GM23338 (cell line): ENCODE data around the gene SACM1L. TPM values are rescaled to one million over a fixed set of nuclear protein-coding genes. Genes with fewer than 3 reads are reported as not detected.

Source experiments
- ATAC-seq: fragments of 200-7000 bp; cut with Tn5 transposase; 3 replicates; pipeline ENCODE4 v1.9.1; 2020
- DNase-seq: peaks from one replicate; pipeline ENCODE4 v3.0.0-alpha.2; 2015; ENCODE audit warnings: low spot score
- H2AFZ ChIP-seq: fragments of 200-600 bp; sonication (generic); 2 replicates; pipeline ENCODE4 v1.8.0; 2016; ENCODE audit warnings: antibody characterized with exemption, mild to moderate bottlenecking, moderate library complexity
- H3F3A ChIP-seq: fragments of 200-600 bp; sonication (generic); replicated peaks from 2 replicates; pipeline ENCODE4 v1.8.0; 2017; ENCODE audit warnings: antibody characterized with exemption, mixed run types, low read depth
- H3K27ac ChIP-seq: fragments of 200-600 bp; sonication (generic); 2 replicates; pipeline ENCODE4 v1.6.1; 2016; ENCODE audit warnings: low read depth
- H3K27me3 ChIP-seq: fragments of 200-600 bp; sonication (generic); 2 replicates; pipeline ENCODE4 v1.8.0; 2016; ENCODE audit warnings: mild to moderate bottlenecking, mixed run types, moderate library complexity; ENCODE audit not compliant: insufficient read depth
- H3K36me3 ChIP-seq: fragments of 200-600 bp; sonication (generic); 2 replicates; pipeline ENCODE4 v1.8.0; 2016; ENCODE audit warnings: mild to moderate bottlenecking; ENCODE audit not compliant: insufficient read depth
- H3K4me1 ChIP-seq: fragments of 200-600 bp; sonication (generic); 2 replicates; pipeline ENCODE4 v1.8.0; 2016; ENCODE audit warnings: mild to moderate bottlenecking, moderate library complexity; ENCODE audit not compliant: insufficient read depth
- H3K4me2 ChIP-seq: fragments of 200-600 bp; sonication (generic); 2 replicates; pipeline ENCODE4 v1.7.1; 2017; ENCODE audit warnings: mixed run types
- H3K4me3 ChIP-seq: fragments of 200-600 bp; sonication (generic); 2 replicates; pipeline ENCODE4 v1.6.1; 2016; ENCODE audit warnings: mixed run types
- H3K79me2 ChIP-seq: fragments of 200-600 bp; sonication (generic); replicated peaks from 2 replicates; pipeline ENCODE4 v1.8.0; 2017; ENCODE audit warnings: mild to moderate bottlenecking; ENCODE audit not compliant: insufficient read depth
- H3K9me2 ChIP-seq: fragments of 200-600 bp; sonication (generic); 2 replicates; pipeline ENCODE4 v1.8.0; 2017; ENCODE audit not compliant: insufficient read depth
- H4K20me1 ChIP-seq: fragments of 200-600 bp; sonication (generic); replicated peaks from 2 replicates; pipeline ENCODE4 v1.8.0; 2017; ENCODE audit warnings: mild to moderate bottlenecking; ENCODE audit not compliant: insufficient read depth
- H3K27ac Mint-ChIP-seq: 2 replicates; pipeline ENCODE4 v1.8.0; 2020; ENCODE audit warnings: inconsistent platforms, mild to moderate bottlenecking, moderate library complexity, mixed read lengths
- H3K27me3 Mint-ChIP-seq: 3 replicates; pipeline ENCODE4 v1.8.0; 2022; ENCODE audit warnings: low read depth, mild to moderate bottlenecking, moderate library complexity, mixed read lengths, inconsistent platforms; ENCODE audit not compliant: insufficient read depth, poor library complexity
- H3K36me3 Mint-ChIP-seq: 3 replicates; pipeline ENCODE4 v1.8.0; 2021; ENCODE audit warnings: low read depth, mild to moderate bottlenecking, inconsistent platforms, moderate library complexity, mixed read lengths
- H3K4me1 Mint-ChIP-seq: 3 replicates; pipeline ENCODE4 v1.8.0; 2020; ENCODE audit warnings: mild to moderate bottlenecking, inconsistent platforms, mixed read lengths
- H3K4me3 Mint-ChIP-seq: 3 replicates; pipeline ENCODE4 v1.8.0; 2021; ENCODE audit warnings: moderate library complexity, mild to moderate bottlenecking, inconsistent platforms, mixed read lengths
- H3K9me3 Mint-ChIP-seq: 3 replicates; pipeline ENCODE4 v1.8.0; 2020; ENCODE audit warnings: moderate library complexity, mild to moderate bottlenecking, inconsistent platforms, mixed read lengths
- CREB1 ChIP-seq: fragments of 250-450 bp; sonication (Bioruptor Pico); IDR thresholded peaks from 2 replicates; pipeline ENCODE4 v1.5.0; 2020; ENCODE audit warnings: low read depth, mild to moderate bottlenecking, moderate library complexity
- ETS1 ChIP-seq: IDR thresholded peaks from 2 replicates; pipeline ENCODE4 v1.6.1; 2016; ENCODE audit warnings: antibody characterized with exemption
- EZH2 ChIP-seq: fragments of 200-600 bp; sonication (generic); IDR thresholded peaks from one replicate; pipeline ENCODE4 v1.8.0; 2017; ENCODE audit warnings: antibody characterized with exemption, mild to moderate bottlenecking, low read depth; ENCODE audit not compliant: unreplicated experiment
- EZH2phosphoT487 ChIP-seq: fragments of 200-600 bp; sonication (generic); IDR thresholded peaks from one replicate; pipeline ENCODE4 v1.8.1; 2018; ENCODE audit warnings: antibody characterized with exemption; ENCODE audit not compliant: unreplicated experiment
- JUNB ChIP-seq: IDR thresholded peaks from one replicate; pipeline ENCODE4 v1.6.1; 2016; ENCODE audit warnings: antibody characterized with exemption; ENCODE audit not compliant: unreplicated experiment
- NANOG ChIP-seq: IDR thresholded peaks from 2 replicates; pipeline ENCODE4 v1.6.1; 2016; ENCODE audit warnings: antibody characterized with exemption, borderline replicate concordance
- POLR2AphosphoS5 ChIP-seq: IDR thresholded peaks from 2 replicates; pipeline ENCODE4 v1.6.1; 2016; ENCODE audit warnings: antibody characterized with exemption, low read depth
- REST ChIP-seq: IDR thresholded peaks from one replicate; pipeline ENCODE4 v1.6.1; 2018; ENCODE audit warnings: antibody characterized with exemption; ENCODE audit not compliant: unreplicated experiment
- STAT1 ChIP-seq: IDR thresholded peaks from one replicate; pipeline ENCODE4 v1.6.1; 2016; ENCODE audit warnings: antibody characterized with exemption; ENCODE audit not compliant: unreplicated experiment
- ZNF114 ChIP-seq: fragments of 250-450 bp; sonication (Bioruptor Pico); IDR thresholded peaks from 2 replicates; pipeline ENCODE4 v1.5.0; 2020; ENCODE audit warnings: mild to moderate bottlenecking, moderate library complexity
- ZNF331 ChIP-seq: fragments of 250-450 bp; sonication (Bioruptor Pico); IDR thresholded peaks from 2 replicates; pipeline ENCODE4 v1.5.0; 2020; ENCODE audit warnings: low read depth, mild to moderate bottlenecking, moderate library complexity
- polyA plus RNA-seq: library from polyadenylated mRNA; unstranded; fragments of >200 nt; fragmentation: Nextera tagmentation; extraction: Ambion mirVana; gene quantifications from 2 replicates; pipeline ENCODE4 v1.2.1, GENCODE V29; 2016
- total RNA-seq: library from RNA; depleted of rRNA; stranded (reverse); fragments of >200 nt; shearing (Covaris generic); gene quantifications from 2 replicates; pipeline ENCODE4 v1.2.3, GENCODE V29; 2014

The SACM1L gene
- total and polyA plus RNA-seq, 2 experiments from 2014 or later = 43.5 to 97.8 TPM

- TF ChIP-seq REST (no peak), ZNF114 (CRISPR knock-in tag) (no peak), CREB1 (CRISPR knock-in tag) (no peak), NANOG (no peak), POLR2AphosphoS5 (no peak), EZH2 (no peak)
These were observed 60.7 kb downstream of the SACM1L start (continued) for GRCh38 chr3:45749880-45750279.

GRCh38 chr3:45751537-45752242 lies 62.5 kb downstream of the SACM1L start:
- H4K20me1 ChIP-seq = no peaks in the 10 kb centered on the region; the same call in 1 of the 2 replicates
- no peaks in the 10 kb centered on the region for H3K79me2 ChIP-seq
- H3K4me2 ChIP-seq = no peak overlapping the region
- DNase-seq (no peak), ATAC-seq (no peak)
- peaks cover 2% of the 10 kb centered on the region for H3K27me3 Mint-ChIP-seq
- peaks cover 10% of the 10 kb centered on the region for H3K4me1 Mint-ChIP-seq
- H3K36me3 ChIP-seq = no peaks in the 10 kb centered on the region
- H3K9me3 Mint-ChIP-seq = no peaks in the 10 kb centered on the region
- no peaks in the 10 kb centered on the region for H3F3A ChIP-seq
- no peaks in the 10 kb centered on the region for H3K27me3 ChIP-seq
- 0 out of 2 replicates have a peak, but pooled peaks cover 4% of the 10 kb centered on the region for H3K9me2 ChIP-seq
- TF ChIP-seq STAT1 = no peak
- no peak for TF ChIP-seq CREB1 (CRISPR knock-in tag)
- no peak overlapping the region for H3K4me3 ChIP-seq
- H3K4me1 ChIP-seq = no peaks in the 10 kb centered on the region
- no peak overlapping the region for H2AFZ ChIP-seq
- no peak overlapping the region for H3K27ac Mint-ChIP-seq
- H3K36me3 Mint-ChIP-seq = peaks cover 9% of the 10 kb centered on the region
- H3K4me3 Mint-ChIP-seq = no peak overlapping the region
- no peak overlapping the region for H3K27ac ChIP-seq

GRCh38 chr3:45753095-45753494 lies 63.9 kb downstream of the SACM1L start:
- no peaks in the 10 kb centered on the region for H3K79me2 ChIP-seq

More at GRCh38 chr3:45753095-45753494, 63.9 kb downstream of the SACM1L start:
- no peak for TF ChIP-seq ZNF114 (CRISPR knock-in tag)
- no peak for TF ChIP-seq JUNB
- TF ChIP-seq CREB1 (CRISPR knock-in tag) = no peak
- no peak for TF ChIP-seq REST
- no peak for TF ChIP-seq ZNF331 (CRISPR knock-in tag)
- TF ChIP-seq NANOG = no peak
- no peak for TF ChIP-seq ETS1
- TF ChIP-seq EZH2phosphoT487 = no peak
- H3K27ac ChIP-seq = no peak overlapping the region
- H2AFZ ChIP-seq = no peak overlapping the region
- Mint-ChIP-seq H3K27ac (no peak overlapping the region), H3K36me3 (peaks cover 3% of the 10 kb centered on the region; the same call in 2 of the 3 replicates), H3K27me3 (peaks cover 2% of the 10 kb centered on the region), H3K4me1 (peaks cover 14% of the 10 kb centered on the region), H3K4me3 (no peak overlapping the region), H3K9me3 (no peaks in the 10 kb centered on the region)
- DNase-seq = no peak
- no peaks in the 10 kb centered on the region; the same call in 1 of the 2 replicates for H4K20me1 ChIP-seq
- no peaks in the 10 kb centered on the region for H3K36me3 ChIP-seq
- H3K9me2 ChIP-seq = 0 out of 2 replicates have a peak, but pooled peaks cover 4% of the 10 kb centered on the region
- H3K4me3 ChIP-seq = no peak overlapping the region
- no peak overlapping the region for H3K4me2 ChIP-seq
- no peak for ATAC-seq
- H3K4me1 ChIP-seq = no peaks in the 10 kb centered on the region; the same call in 1 of the 2 replicates
- H3F3A ChIP-seq = no peaks in the 10 kb centered on the region
- H3K27me3 ChIP-seq = no peaks in the 10 kb centered on the region
